ENCODE measurements around the gene CAPNS1. TPM values are rescaled to one million over a fixed set of nuclear protein-coding genes. Genes with fewer than 3 reads are reported as not detected.

The CAPNS1 gene
- total RNA-seq: 100 to 1,000 TPM; 234 to 377 TPM

- Mint-ChIP-seq H3K27ac (peak within 1 kb of the TSS; percentile 95 to 99), H3K36me3 (peaks cover 20 to 25% of the 10 kb centered on the region in 2 donors), H3K9me3 (peaks cover 4 to 5% of the 10 kb centered on the region in 2 donors)
- peak; percentile 75 to 78 for ATAC-seq
- peak; percentile 89 to 96 for DNase-seq (ENCODE audit: low spot score in 2 of 2)
These were observed at the start of gene CAPNS1 for GRCh38 chr19:36139473-36140303. Gene CAPNS1 (plus strand): TSS chr19:36140066. CDS start chr19:36141012, 946 bp downstream.

- no peaks in the 10 kb centered on the region for H3K9me3 Mint-ChIP-seq
- H3K27ac Mint-ChIP-seq: peak overlapping the region in 1 of 2 donors; percentile 76
- peaks cover 23 to 28% of the 10 kb centered on the region in 2 donors for H3K36me3 Mint-ChIP-seq
- DNase-seq (ENCODE audit: low spot score in 2 of 2) (no peak), ATAC-seq (no peak)
These were observed 48.8 kb upstream of the CAPNS1 start for GRCh38 chr19:36090910-36091695.

- Mint-ChIP-seq H3K9me3 (no peaks in the 10 kb centered on the region), H3K36me3 (peaks cover 27 to 34% of the 10 kb centered on the region in 2 donors), H3K27ac (peak overlapping the region; percentile 29 to 76)
- ATAC-seq (peak; percentile 23), DNase-seq (ENCODE audit: low spot score in 2 of 2) (no peak)
These were observed 47.3 kb upstream of the CAPNS1 start for GRCh38 chr19:36092566-36092965.

GRCh38 chr19:36093146-36093662 is 46.7 kb upstream of the CAPNS1 start:
- Mint-ChIP-seq H3K36me3 (peaks cover 27 to 30% of the 10 kb centered on the region in 2 donors), H3K27ac (peak overlapping the region; percentile 76 to 81), H3K9me3 (no peaks in the 10 kb centered on the region)
- DNase-seq (ENCODE audit: low spot score in 2 of 2) (peak in 1 of 2 donors; percentile 26), ATAC-seq (peak; percentile 83 to 85)

GRCh38 chr19:36093687-36094086 is 46.2 kb upstream of the CAPNS1 start:
- peak overlapping the region; percentile 76 to 81 for H3K27ac Mint-ChIP-seq
- ATAC-seq (no peak), DNase-seq (ENCODE audit: low spot score in 2 of 2) (no peak)
- H3K9me3 Mint-ChIP-seq: no peaks in the 10 kb centered on the region
- H3K36me3 Mint-ChIP-seq: peaks cover 26 to 27% of the 10 kb centered on the region in 2 donors

GRCh38 chr19:36097036-36097435 is 42.8 kb upstream of the CAPNS1 start:
- no peak for ATAC-seq
- Mint-ChIP-seq H3K27ac (no peak overlapping the region), H3K36me3 (peaks cover 20 to 22% of the 10 kb centered on the region in 2 donors), H3K9me3 (no peaks in the 10 kb centered on the region)
- no peak for DNase-seq (ENCODE audit: low spot score in 2 of 2)

GRCh38 chr19:36099166-36099785 is 40.6 kb upstream of the CAPNS1 start:
- DNase-seq (ENCODE audit: low spot score in 2 of 2) (no peak), ATAC-seq (no peak)
- no peak overlapping the region for H3K27ac Mint-ChIP-seq
- peaks cover 11 to 24% of the 10 kb centered on the region in 2 donors for H3K36me3 Mint-ChIP-seq
- no peaks in the 10 kb centered on the region for H3K9me3 Mint-ChIP-seq

- no peaks in the 10 kb centered on the region for H3K9me3 Mint-ChIP-seq
- peaks cover 6 to 24% of the 10 kb centered on the region in 2 donors for H3K36me3 Mint-ChIP-seq
- peak overlapping the region in 1 of 2 donors; percentile 55 for H3K27ac Mint-ChIP-seq
- DNase-seq (ENCODE audit: low spot score in 2 of 2) (no peak), ATAC-seq (no peak)
These were observed 39.4 kb upstream of the CAPNS1 start for GRCh38 chr19:36100476-36100875.

- Mint-ChIP-seq H3K27ac (no peak overlapping the region), H3K9me3 (no peaks in the 10 kb centered on the region), H3K36me3 (peaks cover 12 to 23% of the 10 kb centered on the region in 2 donors)
- ATAC-seq (no peak), DNase-seq (ENCODE audit: low spot score in 2 of 2) (no peak)
These were observed 38.1 kb upstream of the CAPNS1 start for GRCh38 chr19:36101550-36102327.

GRCh38 chr19:36103040-36103626 is 36.7 kb upstream of the CAPNS1 start:
- no peak overlapping the region for H3K27ac Mint-ChIP-seq
- DNase-seq (ENCODE audit: low spot score in 2 of 2) (no peak), ATAC-seq (no peak)
- no peaks in the 10 kb centered on the region for H3K9me3 Mint-ChIP-seq
- H3K36me3 Mint-ChIP-seq: peaks cover 7 to 18% of the 10 kb centered on the region in 2 donors

- no peaks in the 10 kb centered on the region for H3K9me3 Mint-ChIP-seq
- peaks cover 7 to 18% of the 10 kb centered on the region in 2 donors for H3K36me3 Mint-ChIP-seq
- ATAC-seq (no peak), DNase-seq (ENCODE audit: low spot score in 2 of 2) (no peak)
- H3K27ac Mint-ChIP-seq: peak overlapping the region in 1 of 2 donors; percentile 29
These were observed 35.9 kb upstream of the CAPNS1 start for GRCh38 chr19:36103842-36104552.

GRCh38 chr19:36106441-36106840 is 33.4 kb upstream of the CAPNS1 start:
- DNase-seq (ENCODE audit: low spot score in 2 of 2) (no peak), ATAC-seq (peak in 1 of 2 donors; percentile 8)
- peaks cover 7 to 12% of the 10 kb centered on the region in 2 donors for H3K36me3 Mint-ChIP-seq
- H3K27ac Mint-ChIP-seq: peak overlapping the region; percentile 24 to 81
- H3K9me3 Mint-ChIP-seq: no peaks in the 10 kb centered on the region

GRCh38 chr19:36106991-36107390 is 32.9 kb upstream of the CAPNS1 start:
- no peak for DNase-seq (ENCODE audit: low spot score in 2 of 2)
- ATAC-seq: peak in 1 of 2 donors; percentile 5
- no peaks in the 10 kb centered on the region for H3K9me3 Mint-ChIP-seq
- peak overlapping the region in 1 of 2 donors; percentile 24 for H3K27ac Mint-ChIP-seq
- peaks cover 7 to 12% of the 10 kb centered on the region in 2 donors for H3K36me3 Mint-ChIP-seq

GRCh38 chr19:36108684-36109083 is 31.2 kb upstream of the CAPNS1 start:
- H3K27ac Mint-ChIP-seq: no peak overlapping the region
- no peaks in the 10 kb centered on the region for H3K9me3 Mint-ChIP-seq
- no peak for DNase-seq (ENCODE audit: low spot score in 2 of 2)
- no peak for ATAC-seq
- H3K36me3 Mint-ChIP-seq: peaks cover 10 to 16% of the 10 kb centered on the region in 2 donors

Measured in activated naive CD4-positive, alpha-beta T cell treated with anti-CD3 and anti-CD28 coated beads, Interleukin-2, amount 50 U/mL, for 72 hours (primary cell).